ELR (cell line): Measurements from ENCODE around the gene YEATS4.

ENCODE experiments used
- DNase-seq: peaks from one replicate; pipeline ENCODE4 v3.0.0-alpha.2; 2015; ENCODE audit warnings: low read depth

YEATS4 gene

DNA sequence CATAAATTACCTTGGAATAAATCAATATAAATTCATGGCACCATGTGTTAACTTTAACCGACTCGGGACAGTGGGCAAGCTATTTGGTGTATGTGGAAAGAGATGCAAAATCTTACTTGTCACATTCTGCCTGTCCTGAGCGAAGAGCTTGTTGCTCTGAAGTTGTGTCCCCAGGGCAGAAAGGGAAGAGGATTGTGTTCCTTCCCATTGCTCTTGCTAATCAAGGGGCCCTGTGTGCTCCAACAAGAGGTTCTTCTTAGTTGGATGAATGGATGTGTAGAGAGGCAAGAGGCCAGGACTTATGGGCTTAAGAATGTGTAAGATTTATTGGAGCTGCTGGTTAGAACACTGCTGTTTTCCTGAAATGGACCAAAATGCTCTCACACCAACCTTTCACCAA, 74.1 kb downstream of the YEATS4 start:
- DNase-seq = no peak

DNA sequence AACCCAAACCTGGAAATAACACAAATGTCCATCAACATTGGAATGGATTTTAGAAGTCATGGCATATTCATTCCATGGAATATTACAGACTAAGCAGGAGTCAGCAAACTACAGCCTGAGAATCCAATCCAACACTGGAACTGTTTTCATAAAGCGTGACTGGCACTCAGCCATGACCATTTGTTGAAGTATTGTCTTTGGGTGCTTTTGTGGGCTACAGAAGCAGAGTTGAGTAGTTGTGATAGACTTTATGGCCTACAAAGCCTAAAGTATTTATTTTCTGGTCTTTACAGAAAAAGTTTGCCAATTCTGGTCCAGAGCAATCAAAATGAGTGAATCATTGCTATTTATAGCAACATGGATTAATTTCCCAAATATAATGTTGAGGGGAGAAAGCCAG, 76.1 kb downstream of the YEATS4 start:
- no peak for DNase-seq

DNA sequence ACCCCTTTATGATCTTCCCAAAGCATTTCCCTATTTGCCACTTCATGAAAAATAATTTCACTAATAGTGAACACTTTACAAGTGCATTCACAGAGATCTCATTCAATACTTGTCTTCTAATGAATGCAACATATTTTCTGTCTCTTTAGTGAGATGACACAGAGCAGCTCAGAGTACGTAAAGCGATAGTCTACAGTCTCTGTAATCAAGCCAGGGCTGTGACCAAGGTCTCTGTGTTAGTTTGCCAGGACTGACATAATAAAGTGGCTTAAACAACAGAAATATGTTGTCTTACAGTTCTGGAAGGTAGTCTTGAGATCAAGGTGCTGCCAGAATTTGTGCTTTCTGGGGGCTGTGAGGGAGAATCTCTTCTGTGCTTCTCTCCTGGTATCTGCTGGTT, 77.5 kb downstream of the YEATS4 start:
- DNase-seq = no peak

DNA sequence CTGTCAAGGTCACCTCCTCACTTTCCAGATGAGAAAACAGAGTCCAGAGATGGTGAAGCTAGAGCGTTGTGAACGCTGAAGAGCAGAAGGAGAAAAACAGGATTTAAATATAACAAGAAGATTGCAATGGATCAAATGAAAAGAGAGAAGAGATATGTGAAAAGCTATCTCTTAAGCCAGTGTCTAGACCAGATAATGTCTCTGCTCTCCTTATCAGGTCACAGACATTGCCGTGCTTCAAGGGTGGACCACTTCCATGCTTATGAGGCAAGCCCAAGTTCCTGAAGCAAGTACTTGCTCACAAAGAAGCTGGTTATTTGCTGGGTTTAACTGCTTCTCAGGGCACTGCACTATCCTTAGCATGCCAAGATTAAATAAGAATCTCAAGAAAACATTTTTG, 79.0 kb downstream of the YEATS4 start:
- no peak for DNase-seq

DNA sequence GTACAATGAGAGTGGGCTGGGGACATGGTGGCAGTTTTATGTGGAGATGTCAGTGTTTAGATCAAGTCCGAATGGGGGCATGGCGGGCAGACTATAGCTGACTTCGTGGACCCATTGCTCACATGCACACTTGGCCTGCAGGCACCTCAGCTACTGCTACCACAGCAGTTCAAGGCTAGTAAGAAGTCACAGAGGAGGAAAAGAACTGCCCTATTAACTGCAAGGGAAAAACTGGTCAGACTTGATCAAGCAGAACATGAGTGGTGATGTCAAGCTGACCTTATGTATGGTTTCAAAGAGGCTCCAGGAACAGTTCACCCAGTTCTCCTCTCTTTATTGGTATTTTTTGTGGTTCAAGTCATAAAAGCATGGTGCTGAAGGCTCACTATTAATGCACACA, 80.5 kb downstream of the YEATS4 start:
- DNase-seq = no peak
